NCI-H1105 (cell line): ENCODE results near the gene DDX10.

Source experiments
- DNase-seq: peaks from one replicate; lab custom pipeline; 2025; lab: John Stamatoyannopoulos, UW

Gene DDX10

DNA sequence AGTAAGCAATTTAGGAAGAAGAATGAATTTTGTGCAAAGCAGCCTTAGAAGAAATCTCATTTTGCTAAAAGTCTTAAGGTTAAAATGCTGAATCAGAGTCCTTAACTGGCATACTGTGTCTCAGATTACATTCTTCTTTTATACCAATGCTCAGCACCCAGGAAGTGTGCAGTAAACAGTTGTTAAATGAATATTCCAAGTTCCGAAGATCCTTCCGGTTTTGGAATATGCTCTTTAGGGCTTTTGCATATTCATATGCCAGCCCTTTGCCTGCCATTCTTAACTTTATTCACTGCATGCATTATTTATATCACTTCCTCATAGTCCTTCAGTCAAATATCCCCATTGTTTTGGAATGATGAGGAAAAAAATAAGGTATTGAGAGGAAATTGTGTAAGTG, 242.0 kb downstream of the DDX10 start:
- no peak for DNase-seq

- no peak for DNase-seq
Measured at GRCh38 chr11:108909041-108909440, 244.2 kb downstream of the DDX10 start.

GRCh38 chr11:108909921-108910320, 245.1 kb downstream of the DDX10 start:
- DNase-seq, result no peak

DNA sequence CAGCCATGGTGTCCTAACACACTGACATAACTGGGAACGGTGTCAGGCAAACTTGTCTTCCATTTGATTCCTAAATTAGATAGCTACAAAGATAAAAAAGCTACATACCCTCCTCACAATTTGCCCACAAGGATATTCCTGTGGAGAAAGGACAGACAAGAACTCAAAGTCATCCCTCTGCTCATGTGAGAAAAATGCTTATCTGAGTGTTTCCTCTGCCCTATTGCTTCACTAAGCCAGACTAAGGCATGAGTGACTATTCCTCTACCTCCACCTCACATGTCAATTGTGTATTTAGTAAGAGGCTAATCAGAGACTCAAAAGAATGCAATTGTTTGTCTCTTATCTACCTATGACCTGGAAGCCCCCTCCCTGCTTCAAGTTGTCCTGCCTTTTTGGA, 247.7 kb downstream of the DDX10 start:
- DNase-seq, result no peak

- DNase-seq, result no peak
Measured at GRCh38 chr11:108913204-108913603, 248.3 kb downstream of the DDX10 start.

DNA sequence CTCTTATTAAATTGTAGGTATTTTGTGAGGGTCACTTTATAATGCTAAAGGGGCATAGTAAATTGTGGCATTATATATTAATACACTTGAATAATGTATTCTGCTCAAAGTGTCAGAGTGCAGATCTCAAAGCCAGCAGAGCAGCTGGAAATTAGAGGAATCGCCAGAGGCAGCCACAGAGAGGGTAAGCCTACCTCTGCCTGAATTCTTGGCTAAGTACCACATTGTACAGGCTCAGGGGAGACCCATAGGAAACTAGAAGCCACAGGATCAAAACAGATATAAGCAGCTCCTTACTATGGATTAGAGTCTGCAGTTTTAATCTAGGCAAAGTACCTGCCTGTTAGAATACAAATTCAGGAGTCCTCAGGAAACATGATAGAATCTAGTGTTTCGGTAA, 249.3 kb downstream of the DDX10 start:
- DNase-seq, result no peak

- no peak for DNase-seq
Measured at GRCh38 chr11:108914981-108915380, 250.1 kb downstream of the DDX10 start.

DNA sequence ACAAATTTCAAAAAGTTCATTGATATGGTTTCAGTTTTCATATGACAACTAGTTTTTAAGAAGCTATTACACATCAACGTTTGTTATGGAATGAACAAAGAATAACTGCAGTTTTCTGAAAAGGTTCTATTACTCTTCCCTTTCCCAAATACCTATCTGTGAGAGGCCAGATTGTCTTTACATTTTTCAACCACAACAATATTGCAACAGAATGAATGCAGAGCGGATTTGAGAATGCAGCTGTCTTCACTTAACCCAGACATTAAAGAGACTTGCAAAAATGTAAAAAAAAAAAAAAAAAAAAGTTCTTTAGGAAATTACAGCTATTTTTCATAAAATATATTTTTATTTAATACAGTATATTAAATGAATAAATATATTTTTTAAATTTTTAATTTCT, 250.8 kb downstream of the DDX10 start:
- no peak for DNase-seq

- DNase-seq, result no peak
Measured at GRCh38 chr11:108916290-108916689, 251.4 kb downstream of the DDX10 start.

DNA sequence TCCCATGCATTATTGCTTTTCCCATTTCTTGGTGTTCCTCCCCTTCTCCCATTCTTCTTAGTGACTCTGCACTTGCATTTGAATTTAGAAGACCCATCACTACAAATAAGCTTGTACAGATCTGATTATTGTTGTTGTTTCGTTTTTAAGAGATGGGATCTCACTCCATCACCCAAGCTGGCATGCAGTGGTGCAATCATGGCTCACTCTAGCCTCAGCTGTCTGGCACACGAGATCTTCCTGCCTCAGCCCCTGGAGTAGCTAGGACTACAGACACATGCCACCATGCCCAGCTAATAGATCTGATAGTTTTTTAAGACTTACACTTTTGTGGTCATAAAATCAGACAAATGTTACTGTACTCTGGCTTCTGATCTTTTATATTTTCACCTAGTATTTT, 252.1 kb downstream of the DDX10 start:
- DNase-seq, result no peak

DNA sequence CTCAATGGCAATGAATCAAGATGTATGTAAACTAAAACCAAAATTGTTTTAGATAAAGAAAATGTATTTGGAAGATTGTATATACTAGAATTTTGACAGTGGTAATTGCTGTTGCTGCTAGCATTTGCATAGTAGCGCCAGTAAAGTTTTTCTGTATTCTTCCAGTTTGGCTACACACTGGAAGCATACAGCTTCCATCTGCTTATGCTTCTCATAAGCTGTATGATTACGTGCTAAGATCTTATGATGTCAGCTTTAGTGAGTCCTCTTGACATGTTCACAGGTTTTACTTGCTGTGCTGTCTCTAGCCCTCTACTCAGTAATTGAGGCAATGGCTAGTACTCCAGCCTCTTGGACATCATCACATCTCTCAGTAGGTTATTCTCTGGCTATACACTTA, 256.3 kb downstream of the DDX10 start:
- DNase-seq, result no peak

DNA sequence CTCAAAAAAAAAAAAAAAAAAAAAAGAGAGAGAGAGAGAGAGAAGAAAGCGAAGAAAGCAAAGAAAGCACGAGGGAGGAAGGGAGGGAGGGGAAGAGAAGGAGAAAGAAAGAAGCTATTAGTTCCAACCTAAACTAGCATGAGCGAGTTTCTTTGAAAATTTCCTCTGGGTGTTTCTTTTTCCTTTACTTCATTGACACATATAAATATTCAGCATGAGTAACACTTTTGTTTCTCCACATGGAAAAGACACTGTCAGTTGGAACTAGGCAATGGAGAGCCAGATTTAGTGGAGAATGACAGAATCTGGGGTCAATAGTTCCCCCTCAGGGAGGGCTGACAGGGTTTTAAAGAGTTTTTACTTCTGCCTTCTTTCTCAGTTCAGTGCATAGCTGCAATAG, 257.4 kb downstream of the DDX10 start:
- DNase-seq, result no peak

DNA sequence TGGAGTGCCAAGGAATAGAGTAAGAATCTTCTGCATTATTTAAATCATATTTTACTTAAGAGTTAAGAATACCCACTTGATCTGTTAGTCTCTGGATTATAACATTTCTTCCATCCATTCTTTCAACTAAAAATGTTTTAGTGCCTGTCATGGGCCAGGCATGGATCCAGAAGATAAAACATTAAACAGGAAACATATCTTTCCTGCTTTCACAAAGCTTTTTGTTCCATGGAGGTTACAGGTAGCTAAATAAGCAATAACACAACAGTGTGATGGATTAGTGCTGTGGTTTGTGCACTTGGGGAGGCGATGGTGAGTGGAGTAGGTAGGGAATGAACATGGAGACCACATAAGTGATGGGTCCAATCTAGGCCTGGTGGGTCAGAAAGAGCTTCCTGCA, 258.5 kb downstream of the DDX10 start:
- DNase-seq, result no peak

DNA sequence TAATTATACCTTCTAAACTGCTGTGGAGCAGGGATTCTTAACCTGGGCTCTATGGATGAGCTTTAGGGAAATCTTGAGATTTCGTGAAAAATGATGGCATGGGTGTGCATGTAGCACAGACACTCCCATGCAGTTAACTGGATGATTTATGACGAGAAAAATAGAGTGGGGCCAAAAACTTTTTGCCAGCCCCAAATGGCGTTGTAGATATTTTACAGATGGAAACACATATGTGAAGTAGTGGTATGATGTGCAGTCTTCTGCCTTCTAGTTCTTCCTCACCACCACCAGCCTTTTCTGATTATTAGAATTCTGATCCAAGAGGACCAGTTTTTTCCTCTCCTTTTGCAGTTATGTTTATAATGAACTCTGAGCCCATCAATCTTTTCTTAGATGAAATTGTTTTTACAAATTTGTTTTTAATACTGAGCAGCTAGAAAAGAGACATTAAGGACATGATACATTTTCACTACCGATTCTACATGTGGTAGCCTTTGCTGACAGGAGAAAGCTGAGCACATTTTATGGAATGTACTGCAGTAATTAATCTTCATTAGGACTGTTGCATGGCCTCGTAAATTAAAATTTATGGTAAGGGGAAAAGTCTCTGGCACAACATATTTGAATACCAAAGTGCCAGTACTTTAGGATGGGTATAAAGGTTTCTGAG, 261.4 kb downstream of the DDX10 start:
- no peak for DNase-seq

- no peak for DNase-seq
Measured at GRCh38 chr11:108926841-108927577, 262.1 kb downstream of the DDX10 start.

- no peak for DNase-seq
Measured at GRCh38 chr11:108927791-108928545, 263.1 kb downstream of the DDX10 start.

GRCh38 chr11:108929241-108929640, 264.4 kb downstream of the DDX10 start:
- no peak for DNase-seq

DNA sequence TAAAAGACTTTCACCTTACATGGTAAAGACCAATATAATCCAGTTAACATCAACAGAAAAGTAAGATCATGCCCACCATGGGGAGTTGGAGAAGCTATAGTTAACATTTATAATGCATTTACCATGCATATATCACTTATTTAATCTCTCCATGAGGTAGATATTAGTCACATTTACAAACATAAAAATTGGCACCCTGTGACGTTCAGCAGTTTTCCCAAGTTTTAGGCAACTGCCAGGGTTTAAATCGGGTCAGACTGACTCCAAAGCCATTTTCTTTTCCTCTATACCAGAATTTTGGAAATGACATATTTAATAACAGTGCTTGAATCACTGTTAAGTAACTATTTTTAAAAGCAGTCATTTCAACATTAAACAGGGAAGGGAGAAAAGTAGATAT, 266.3 kb downstream of the DDX10 start:
- no peak for DNase-seq

GRCh38 chr11:108933630-108934029, 268.8 kb downstream of the DDX10 start:
- no peak for DNase-seq

DNA sequence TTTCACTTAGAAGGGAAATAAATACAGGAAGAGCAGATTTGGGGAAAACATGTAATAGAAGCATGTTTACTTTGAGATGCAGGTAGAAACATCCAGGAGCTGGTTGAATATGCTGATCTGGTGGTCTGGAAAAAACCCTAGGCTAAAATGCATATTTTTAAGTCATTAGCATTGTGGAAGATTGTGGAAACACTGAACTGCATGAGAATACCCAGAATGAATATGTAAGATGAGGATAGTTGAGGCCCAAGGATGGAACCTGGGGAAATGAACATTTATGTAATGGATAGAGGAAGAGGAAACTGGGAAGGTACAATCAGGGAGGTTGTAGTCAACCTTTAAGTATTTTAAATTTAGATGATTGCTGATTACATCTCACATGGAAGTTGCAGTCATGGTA, 269.4 kb downstream of the DDX10 start:
- DNase-seq, result no peak

DNA sequence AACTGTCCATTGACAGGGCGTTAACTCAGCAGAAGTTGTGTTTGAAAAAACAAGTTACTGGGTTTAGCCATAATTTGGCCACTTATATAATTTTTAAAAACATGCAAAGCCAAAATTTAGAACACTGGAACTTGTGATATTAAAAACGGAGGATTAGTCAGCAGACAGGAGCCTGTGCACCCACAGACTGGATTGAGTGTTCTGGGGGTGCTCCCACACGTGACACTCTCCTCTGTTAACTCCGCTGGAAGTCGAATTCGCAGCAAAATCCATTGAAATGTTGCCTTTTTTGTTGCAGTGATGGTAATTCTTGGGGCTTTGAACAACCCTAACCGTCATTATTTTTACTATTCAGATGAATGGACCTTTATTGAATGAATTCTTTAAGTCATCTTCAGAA, 269.8 kb downstream of the DDX10 start:
- DNase-seq, result no peak

- DNase-seq, result no peak
Measured at GRCh38 chr11:108937746-108938145, 272.9 kb downstream of the DDX10 start.

- no peak for DNase-seq
Measured at GRCh38 chr11:108938604-108939003, 273.7 kb downstream of the DDX10 start.
